Activated naive CD4-positive, alpha-beta T cell treated with anti-CD3 and anti-CD28 coated beads for 36 hours (primary cell): Measurements from ENCODE around the gene NINL. TPM values are rescaled to one million over a fixed set of nuclear protein-coding genes. Genes with fewer than 3 reads are reported as not detected.

Source experiments
- CTCF ChIA-PET: fragments of 350-600 bp; sonication (Branson Sonifier 250); formaldehyde crosslinking; loops from one replicate; lab custom pipeline; 2021; ENCODE audit warnings: antibody characterized with exemption; lab: Charles Lee
- DNase-seq: peaks from one replicate; pipeline ENCODE4 v3.0.0-alpha.2; 2020
- H3K27ac Mint-ChIP-seq: one replicate; pipeline ENCODE4 v1.8.0; 2021; ENCODE audit warnings: mild to moderate bottlenecking, mixed read lengths
- H3K27me3 Mint-ChIP-seq: one replicate; pipeline ENCODE4 v1.8.0; 2021; ENCODE audit warnings: low read depth, mixed read lengths
- H3K36me3 Mint-ChIP-seq: one replicate; pipeline ENCODE4 v1.8.0; 2021; ENCODE audit warnings: low read depth, mixed read lengths
- H3K4me1 Mint-ChIP-seq: one replicate; pipeline ENCODE4 v1.8.0; 2021; ENCODE audit warnings: low read depth, mixed read lengths
- H3K4me3 Mint-ChIP-seq: one replicate; pipeline ENCODE4 v1.8.0; 2021; ENCODE audit warnings: mild to moderate bottlenecking, moderate library complexity, mixed read lengths
- H3K9me3 Mint-ChIP-seq: one replicate; pipeline ENCODE4 v1.8.0; 2021; ENCODE audit warnings: mixed read lengths
- intact Hi-C: fragments of 100-400 bp; cut with micrococcal nuclease; formaldehyde crosslinking; loops from one replicate; pipeline ENCODE4 v1.15.1; 2023
- total RNA-seq, 2 experiments: library from RNA; stranded (reverse); gene quantifications; one replicate each; pipeline ENCODE4 v1.2.3, GENCODE V29; 2021

NINL gene
- total RNA-seq, 2 experiments from 2014 or later, result 2.6 to 2.9 TPM

DNA sequence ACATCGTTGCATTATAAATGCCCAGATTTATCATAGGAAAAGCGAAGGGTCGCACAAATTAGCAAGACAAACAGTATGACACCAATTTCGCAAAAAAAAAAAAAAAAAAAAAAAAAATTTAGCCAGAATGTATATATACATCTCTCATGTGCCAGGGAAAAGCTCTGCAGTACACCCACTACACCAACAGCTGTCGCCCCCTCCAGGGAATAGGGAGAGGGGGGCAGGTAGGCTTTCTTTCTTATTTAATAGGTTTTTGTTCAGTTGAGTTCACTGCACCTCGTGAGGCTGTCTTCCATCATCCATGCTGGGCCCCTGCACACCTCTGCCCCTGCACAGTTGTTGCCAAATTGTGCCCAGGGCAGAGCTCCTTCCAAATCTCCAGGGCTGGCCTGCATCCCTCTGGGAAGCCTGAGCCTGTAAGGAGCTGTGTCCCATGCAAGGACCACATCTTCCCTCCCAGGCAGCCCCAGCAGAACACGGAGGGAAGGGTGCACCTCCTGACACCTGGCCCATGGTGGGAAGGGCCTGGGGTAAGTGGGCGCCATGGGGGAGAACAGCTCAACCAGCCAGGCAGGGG is 85.4 kb downstream of the NINL start:
- Mint-ChIP-seq H3K27me3 (no peaks in the 10 kb centered on the region), H3K36me3 (no peaks in the 10 kb centered on the region), H3K27ac (no peak overlapping the region), H3K4me1 (no peaks in the 10 kb centered on the region), H3K4me3 (no peak overlapping the region), H3K9me3 (no peaks in the 10 kb centered on the region)
- intact Hi-C loops, result no loop called here
- CTCF ChIA-PET, result no interaction called here
- DNase-seq, result no peak

- no peaks in the 10 kb centered on the region for H3K9me3 Mint-ChIP-seq
- H3K27me3 Mint-ChIP-seq, result no peaks in the 10 kb centered on the region
- H3K27ac Mint-ChIP-seq, result no peak overlapping the region
- no peaks in the 10 kb centered on the region for H3K4me1 Mint-ChIP-seq
- CTCF ChIA-PET, result no interaction called here
- intact Hi-C loops, result no loop called here
- DNase-seq, result no peak
- no peaks in the 10 kb centered on the region for H3K36me3 Mint-ChIP-seq
- no peak overlapping the region for H3K4me3 Mint-ChIP-seq
Observed at GRCh38 chr20:25499031-25499430, 86.3 kb downstream of the NINL start.

DNA sequence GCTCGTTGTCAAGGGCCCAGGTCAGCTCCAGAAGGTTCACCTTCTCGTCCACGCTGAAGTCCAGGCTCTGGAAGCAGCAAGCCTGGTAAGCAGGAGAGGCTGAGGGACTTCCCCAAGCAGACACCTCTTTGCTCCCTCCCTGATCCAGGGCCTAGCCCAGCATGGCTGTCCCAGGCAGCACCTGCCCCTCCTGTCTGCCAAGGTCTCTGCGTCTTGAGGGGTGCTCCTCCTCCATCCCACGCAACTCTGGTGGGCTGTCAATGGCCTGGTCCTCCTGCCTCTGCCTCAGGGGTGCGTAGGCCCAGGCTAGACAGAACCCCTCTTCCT is 87.1 kb downstream of the NINL start:
- no peaks in the 10 kb centered on the region for H3K9me3 Mint-ChIP-seq
- H3K27ac Mint-ChIP-seq, result no peak overlapping the region
- CTCF ChIA-PET, result no interaction called here
- no peak for DNase-seq
- no peaks in the 10 kb centered on the region for H3K27me3 Mint-ChIP-seq
- intact Hi-C loops, result no loop called here
- H3K36me3 Mint-ChIP-seq, result no peaks in the 10 kb centered on the region
- no peak overlapping the region for H3K4me3 Mint-ChIP-seq
- H3K4me1 Mint-ChIP-seq, result no peaks in the 10 kb centered on the region

DNA sequence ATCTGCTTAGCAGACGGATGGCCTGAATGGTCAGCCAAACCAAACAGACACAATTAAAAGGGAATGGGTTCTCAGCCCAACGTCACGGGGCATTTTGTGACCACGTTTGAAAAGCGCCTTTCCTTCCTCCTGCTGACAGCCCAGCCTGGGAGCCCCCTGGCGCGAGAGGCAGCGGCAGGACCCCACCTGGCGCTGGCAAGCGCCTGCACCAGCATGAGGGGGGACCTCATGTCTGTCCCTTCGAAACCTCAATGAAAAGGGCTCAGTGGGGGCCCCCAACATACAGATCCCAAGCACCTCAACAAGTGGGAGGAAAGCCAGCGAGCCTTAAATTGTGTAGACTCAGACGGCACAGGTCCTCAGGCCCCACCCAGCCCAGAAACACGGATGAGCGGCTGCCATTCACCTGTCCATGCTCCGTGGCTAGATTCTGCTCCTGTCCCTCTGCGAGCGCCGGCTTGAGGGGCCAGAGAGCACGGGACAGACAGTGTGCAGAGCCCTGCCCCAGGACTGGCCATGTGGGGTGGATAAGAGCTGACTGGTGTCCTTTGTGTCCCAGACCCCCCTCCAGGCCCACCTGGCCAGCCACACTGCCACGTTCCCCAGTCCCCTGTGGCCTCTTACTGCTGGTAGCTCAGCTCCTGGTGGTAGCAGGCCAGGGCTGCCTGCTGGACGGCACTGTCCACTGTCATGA is 87.6 kb downstream of the NINL start:
- Mint-ChIP-seq H3K27ac (no peak overlapping the region), H3K4me1 (no peaks in the 10 kb centered on the region), H3K36me3 (no peaks in the 10 kb centered on the region), H3K9me3 (no peaks in the 10 kb centered on the region), H3K27me3 (no peaks in the 10 kb centered on the region), H3K4me3 (no peak overlapping the region)
- CTCF ChIA-PET, result no interaction called here
- intact Hi-C loops, result no loop called here
- DNase-seq, result no peak

GRCh38 chr20:25496968-25497401 is 88.3 kb downstream of the NINL start:
- Mint-ChIP-seq H3K4me1 (no peaks in the 10 kb centered on the region), H3K9me3 (no peaks in the 10 kb centered on the region), H3K27ac (no peak overlapping the region), H3K4me3 (no peak overlapping the region), H3K36me3 (no peaks in the 10 kb centered on the region), H3K27me3 (no peaks in the 10 kb centered on the region)
- CTCF ChIA-PET, result no interaction called here
- intact Hi-C loops, result no loop called here
- no peak for DNase-seq

GRCh38 chr20:25496165-25496967 is 89.0 kb downstream of the NINL start:
- Mint-ChIP-seq H3K27me3 (no peaks in the 10 kb centered on the region), H3K27ac (no peak overlapping the region), H3K4me3 (no peak overlapping the region), H3K4me1 (no peaks in the 10 kb centered on the region), H3K36me3 (no peaks in the 10 kb centered on the region), H3K9me3 (no peaks in the 10 kb centered on the region)
- DNase-seq, result no peak
- intact Hi-C loops, result no loop called here
- CTCF ChIA-PET, result no interaction called here

GRCh38 chr20:25495189-25495824 is 90.0 kb downstream of the NINL start:
- no peak for DNase-seq
- Mint-ChIP-seq H3K4me1 (no peaks in the 10 kb centered on the region), H3K36me3 (no peaks in the 10 kb centered on the region), H3K27me3 (no peaks in the 10 kb centered on the region), H3K4me3 (no peak overlapping the region), H3K27ac (no peak overlapping the region), H3K9me3 (no peaks in the 10 kb centered on the region)
- intact Hi-C loops, result no loop called here
- CTCF ChIA-PET, result no interaction called here

- no peaks in the 10 kb centered on the region for H3K36me3 Mint-ChIP-seq
- no peak for DNase-seq
- no peak overlapping the region for H3K4me3 Mint-ChIP-seq
- no peak overlapping the region for H3K27ac Mint-ChIP-seq
- H3K9me3 Mint-ChIP-seq, result no peaks in the 10 kb centered on the region
- CTCF ChIA-PET, result no interaction called here
- H3K27me3 Mint-ChIP-seq, result no peaks in the 10 kb centered on the region
- intact Hi-C loops, result no loop called here
- no peaks in the 10 kb centered on the region for H3K4me1 Mint-ChIP-seq
Observed at GRCh38 chr20:25494506-25495188, 90.7 kb downstream of the NINL start.

DNA sequence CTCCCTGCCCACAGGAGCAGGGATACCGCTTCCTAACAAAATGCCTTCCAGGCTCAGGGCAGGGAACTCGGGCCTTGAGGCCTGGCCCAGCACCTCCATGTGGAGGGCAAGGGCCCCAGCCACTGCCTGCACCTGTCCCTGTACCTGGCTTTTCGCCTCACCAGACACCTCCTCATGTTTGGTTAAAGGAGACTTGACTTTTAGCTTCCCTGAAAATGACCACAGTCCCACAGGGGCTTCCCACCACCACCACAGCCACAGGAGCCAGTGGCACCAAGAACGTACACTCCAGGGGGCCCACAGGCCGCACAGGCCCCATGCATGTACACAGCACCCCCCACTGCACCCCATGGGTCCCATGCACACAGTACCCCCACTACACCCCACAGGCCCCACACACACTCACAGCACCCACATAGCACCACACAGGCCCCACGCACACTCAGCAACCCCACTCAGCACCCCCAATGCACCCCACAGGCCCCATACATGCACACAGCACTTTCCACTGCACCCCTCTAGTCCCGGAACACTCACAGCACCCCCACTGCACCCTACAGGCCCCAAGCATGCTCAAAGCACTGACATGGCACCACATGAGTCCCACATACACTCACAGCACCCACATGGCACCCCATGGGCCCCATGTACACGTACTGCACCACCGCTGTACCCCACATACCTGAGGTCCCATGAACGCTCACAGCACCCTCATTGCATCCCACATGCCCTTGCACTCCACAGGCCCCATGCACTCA is 91.4 kb downstream of the NINL start:
- CTCF ChIA-PET, result no interaction called here
- H3K9me3 Mint-ChIP-seq, result no peaks in the 10 kb centered on the region
- no peaks in the 10 kb centered on the region for H3K27me3 Mint-ChIP-seq
- H3K27ac Mint-ChIP-seq, result no peak overlapping the region
- no peak overlapping the region for H3K4me3 Mint-ChIP-seq
- H3K4me1 Mint-ChIP-seq, result no peaks in the 10 kb centered on the region
- H3K36me3 Mint-ChIP-seq, result no peaks in the 10 kb centered on the region
- DNase-seq, result no peak
- intact Hi-C loops, result no loop called here

- H3K27ac Mint-ChIP-seq, result no peak overlapping the region
- no peaks in the 10 kb centered on the region for H3K4me1 Mint-ChIP-seq
- CTCF ChIA-PET, result no interaction called here
- no peaks in the 10 kb centered on the region for H3K27me3 Mint-ChIP-seq
- intact Hi-C loops, result no loop called here
- H3K4me3 Mint-ChIP-seq, result no peak overlapping the region
- H3K9me3 Mint-ChIP-seq, result no peaks in the 10 kb centered on the region
- DNase-seq, result no peak
- H3K36me3 Mint-ChIP-seq, result no peaks in the 10 kb centered on the region
Observed at GRCh38 chr20:25493137-25493536, 92.2 kb downstream of the NINL start.

- Mint-ChIP-seq H3K27me3 (no peaks in the 10 kb centered on the region), H3K4me3 (no peak overlapping the region), H3K36me3 (no peaks in the 10 kb centered on the region), H3K4me1 (peaks cover 3% of the 10 kb centered on the region), H3K9me3 (no peaks in the 10 kb centered on the region), H3K27ac (no peak overlapping the region)
- no peak for DNase-seq
- intact Hi-C loops, result no loop called here
- CTCF ChIA-PET, result no interaction called here
Observed at GRCh38 chr20:25491446-25492038, 93.8 kb downstream of the NINL start.
